A549 (cell line): ENCODE results near the gene TMEM203.

ENCODE experiments used
- BHLHE40 ChIP-seq: IDR thresholded peaks from 2 replicates; pipeline ENCODE4 v1.6.1; 2012; ENCODE audit warnings: low read depth, low read length, inconsistent platforms
- CBX2 ChIP-seq: fragments of 200-600 bp; sonication (generic); IDR thresholded peaks from 2 replicates; pipeline ENCODE4 v1.6.1; 2016; ENCODE audit warnings: low read depth, mild to moderate bottlenecking, borderline replicate concordance
- CEBPB ChIP-seq, 2 experiments: fragments of >200 bp in 1 of 2; sonication (Bioruptor Twin) in 1 of 2; formaldehyde crosslinking in 1 of 2; IDR thresholded peaks; 2 replicates each; pipeline ENCODE4 v1.6.1; 2012 to 2016
- CHD2 ChIP-seq: fragments of 150-350 bp; IDR thresholded peaks from 2 replicates; pipeline ENCODE4 v1.6.1; 2014; ENCODE audit warnings: low read length; ENCODE audit not compliant: partially characterized antibody
- CHD4 ChIP-seq: fragments of 200-600 bp; sonication (generic); IDR thresholded peaks from 2 replicates; pipeline ENCODE4 v1.6.1; 2016; ENCODE audit warnings: antibody characterized with exemption, mild to moderate bottlenecking, borderline replicate concordance
- CTCF ChIP-seq: fragments of >200 bp; sonication (Bioruptor Twin); formaldehyde crosslinking; IDR thresholded peaks from 3 replicates; pipeline ENCODE4 v1.5.1; 2016
- E2F6 ChIP-seq: IDR thresholded peaks from 2 replicates; pipeline ENCODE4 v1.6.1; 2012; ENCODE audit warnings: low read depth, borderline replicate concordance
- EP300 ChIP-seq, 2 experiments: fragments of >200 bp; sonication (Bioruptor Twin); formaldehyde crosslinking; IDR thresholded peaks; 2 replicates in 1 of 2; 3 replicates in 1 of 2; pipeline ENCODE4 v1.6.1; 2016 to 2017
- ESRRA ChIP-seq: fragments of 150-350 bp; IDR thresholded peaks from 2 replicates; pipeline ENCODE4 v1.6.1; 2014; ENCODE audit warnings: mild to moderate bottlenecking, low read length, borderline replicate concordance
- JUNB ChIP-seq: fragments of >200 bp; sonication (Bioruptor Twin); formaldehyde crosslinking; IDR thresholded peaks from 2 replicates; pipeline ENCODE4 v1.6.1; 2016
- KDM1A ChIP-seq: fragments of 200-600 bp; sonication (generic); IDR thresholded peaks from 2 replicates; pipeline ENCODE4 v1.6.1; 2016; ENCODE audit warnings: low read depth, mild to moderate bottlenecking
- MYC ChIP-seq: IDR thresholded peaks from 2 replicates; pipeline ENCODE4 v1.6.1; 2012; ENCODE audit warnings: mild to moderate bottlenecking, inconsistent platforms, low read length, improper control_type of control experiment, borderline replicate concordance
- POLR2A ChIP-seq: IDR thresholded peaks from 2 replicates; pipeline ENCODE4 v1.6.1; 2012; ENCODE audit warnings: mild to moderate bottlenecking, low read length

- TF ChIP-seq CTCF (no peak), KDM1A (no peak), POLR2A (no peak), E2F6 (no peak), EP300 (IDR thresholded peaks at IDR 0.05) (no peak), BHLHE40 (no peak), CEBPB (IDR thresholded peaks at IDR 0.05) (no peak), ESRRA (no peak), MYC (no peak), CHD4 (no peak), CHD2 (no peak), JUNB (no peak), CBX2 (no peak)
Observed at GRCh38 chr9:137169896-137170358, 35.5 kb downstream of the TMEM203 start, which contains the start of gene LRRC26.
